ENCODE results near the gene IFT81.

The IFT81 gene

DNA sequence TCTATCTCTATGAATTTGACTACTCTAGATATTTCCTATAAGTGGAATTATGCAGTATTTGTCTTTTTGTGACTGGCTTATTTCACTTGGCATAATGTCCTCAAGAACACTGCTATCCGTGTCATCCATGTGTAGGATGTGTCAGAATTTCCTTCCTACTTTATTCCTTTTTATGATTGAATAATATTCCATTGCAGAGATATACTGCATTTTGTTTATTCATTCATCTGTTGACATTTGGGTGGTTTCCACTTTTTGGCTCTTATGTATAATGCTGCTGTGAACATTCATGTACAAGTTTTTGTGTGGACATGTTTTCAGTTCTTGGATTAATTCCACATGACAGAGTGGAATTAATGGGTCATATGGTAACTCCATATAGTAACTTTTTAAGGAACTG is 111.2 kb downstream of the IFT81 start:
- H3K27ac ChIP-seq (ENCODE audit: low read length) = no peak overlapping the region
- H3K9me3 ChIP-seq (ENCODE audit: insufficient read depth, low read depth, low read length) = no peaks in the 10 kb centered on the region
- no peaks in the 10 kb centered on the region for H3K27me3 ChIP-seq (ENCODE audit: insufficient read depth, low read length)
- no peak overlapping the region for H3K9ac ChIP-seq (ENCODE audit: low read depth, low read length)
- no peaks in the 10 kb centered on the region for H3K4me1 ChIP-seq (ENCODE audit: insufficient read depth, low read length)
- no peak overlapping the region for H3K4me3 ChIP-seq (ENCODE audit: low read length)
- H3K36me3 ChIP-seq (ENCODE audit: insufficient read depth, low read depth, low read length) = no peaks in the 10 kb centered on the region

DNA sequence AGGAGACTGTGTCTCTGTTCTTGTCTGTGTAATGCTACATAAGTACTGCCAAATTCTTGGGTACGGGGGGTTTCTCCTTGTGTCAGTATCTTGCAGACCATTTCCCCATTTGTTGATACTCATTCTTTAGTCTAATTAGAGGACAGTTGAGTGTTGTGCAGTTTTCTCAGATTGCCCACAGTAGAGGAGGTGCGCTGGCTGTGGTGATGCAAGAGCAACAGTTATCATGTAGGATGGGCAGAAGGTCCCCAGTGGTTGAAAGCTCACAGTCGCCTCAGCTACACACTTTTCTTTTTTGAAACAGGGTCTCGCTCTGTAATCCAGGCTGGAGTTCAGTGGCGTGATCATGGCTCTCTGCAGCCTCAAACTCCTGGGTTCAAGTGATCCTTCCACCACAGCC is 119.1 kb downstream of the IFT81 start:
- no peak overlapping the region for H3K27ac ChIP-seq (ENCODE audit: low read length)
- no peaks in the 10 kb centered on the region for H3K27me3 ChIP-seq (ENCODE audit: insufficient read depth, low read length)
- no peaks in the 10 kb centered on the region for H3K36me3 ChIP-seq (ENCODE audit: insufficient read depth, low read depth, low read length)
- H3K4me3 ChIP-seq (ENCODE audit: low read length) = no peak overlapping the region
- peaks cover 11% of the 10 kb centered on the region; the same call in 1 of the 2 replicates for H3K4me1 ChIP-seq (ENCODE audit: insufficient read depth, low read length)
- H3K9ac ChIP-seq (ENCODE audit: low read depth, low read length) = no peak overlapping the region
- no peaks in the 10 kb centered on the region for H3K9me3 ChIP-seq (ENCODE audit: insufficient read depth, low read depth, low read length)

DNA sequence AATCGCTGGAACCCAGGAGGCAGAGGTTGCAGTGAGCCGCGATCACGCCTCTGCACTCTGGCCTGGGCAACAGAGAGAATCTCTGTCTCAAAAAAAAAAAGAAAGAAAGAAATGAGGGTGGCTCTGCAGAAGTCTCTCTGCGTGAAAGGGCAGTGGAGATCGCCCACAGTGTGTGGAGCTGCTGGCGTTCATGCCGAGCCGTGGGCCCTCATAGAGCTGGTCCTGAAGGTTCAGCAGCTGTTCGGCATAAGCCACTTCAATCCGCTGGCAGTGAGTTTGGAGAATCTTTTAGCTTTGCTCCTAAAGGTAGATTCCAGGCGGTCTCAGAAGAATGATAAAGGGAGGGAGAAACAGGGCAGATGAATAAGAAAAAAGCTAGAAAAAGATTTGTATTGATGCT is 120.2 kb downstream of the IFT81 start:
- Histone ChIP-seq H3K9ac (ENCODE audit: low read depth, low read length) (no peak overlapping the region), H3K36me3 (ENCODE audit: insufficient read depth, low read depth, low read length) (no peaks in the 10 kb centered on the region), H3K27ac (ENCODE audit: low read length) (no peak overlapping the region), H3K4me3 (ENCODE audit: low read length) (peak overlapping the region; percentile 28; the same call in 1 of the 2 replicates), H3K9me3 (ENCODE audit: insufficient read depth, low read depth, low read length) (no peaks in the 10 kb centered on the region), H3K27me3 (ENCODE audit: insufficient read depth, low read length) (no peaks in the 10 kb centered on the region), H3K4me1 (ENCODE audit: insufficient read depth, low read length) (peaks cover 11% of the 10 kb centered on the region; the same call in 1 of the 2 replicates)

DNA sequence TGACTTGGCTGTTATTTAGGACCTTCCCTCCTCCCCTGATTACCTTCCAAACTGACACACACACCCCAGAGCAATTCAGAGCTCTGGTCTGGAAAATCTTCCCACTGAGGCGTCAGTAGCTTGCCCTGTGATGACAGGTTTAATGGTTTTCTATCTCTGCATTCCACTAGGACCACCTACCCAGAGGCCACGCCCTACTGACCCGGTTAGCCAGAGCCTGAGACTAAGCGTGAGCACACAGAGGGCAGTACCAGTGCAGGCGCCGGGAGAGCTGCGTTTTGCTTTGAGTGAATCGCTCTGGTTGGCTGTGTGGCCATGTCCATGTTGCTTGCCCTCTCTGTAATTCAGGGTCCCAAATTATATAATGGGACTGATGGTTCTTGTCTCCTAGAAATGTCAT is 120.7 kb downstream of the IFT81 start:
- no peak overlapping the region for H3K9ac ChIP-seq (ENCODE audit: low read depth, low read length)
- H3K27ac ChIP-seq (ENCODE audit: low read length) = no peak overlapping the region
- peak overlapping the region; percentile 28; the same call in 1 of the 2 replicates for H3K4me3 ChIP-seq (ENCODE audit: low read length)
- H3K4me1 ChIP-seq (ENCODE audit: insufficient read depth, low read length) = peaks cover 11% of the 10 kb centered on the region; the same call in 1 of the 2 replicates
- no peaks in the 10 kb centered on the region for H3K36me3 ChIP-seq (ENCODE audit: insufficient read depth, low read depth, low read length)
- H3K9me3 ChIP-seq (ENCODE audit: insufficient read depth, low read depth, low read length) = no peaks in the 10 kb centered on the region
- H3K27me3 ChIP-seq (ENCODE audit: insufficient read depth, low read length) = no peaks in the 10 kb centered on the region

DNA sequence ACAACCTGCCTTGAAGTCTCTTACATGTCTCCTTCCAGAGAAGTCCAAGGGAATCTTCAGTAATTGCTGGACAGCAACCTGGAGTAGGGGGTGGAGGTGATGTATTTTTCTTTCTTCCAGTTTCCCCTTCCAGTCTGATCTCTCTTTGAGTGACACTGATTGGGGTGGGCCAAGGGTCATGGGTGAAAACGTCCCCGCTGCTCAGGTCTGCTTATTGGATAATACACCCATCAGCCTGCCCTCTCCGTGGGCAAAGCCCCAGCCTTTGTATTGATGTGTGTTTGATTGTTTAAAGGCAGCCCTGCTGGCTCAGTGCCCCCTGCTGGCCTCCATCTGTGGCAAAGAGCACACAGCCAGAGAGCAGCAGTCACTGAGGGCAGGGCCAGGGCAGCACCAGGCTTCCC is 121.2 kb downstream of the IFT81 start:
- Histone ChIP-seq H3K36me3 (ENCODE audit: insufficient read depth, low read depth, low read length) (no peaks in the 10 kb centered on the region), H3K9me3 (ENCODE audit: insufficient read depth, low read depth, low read length) (no peaks in the 10 kb centered on the region), H3K9ac (ENCODE audit: low read depth, low read length) (no peak overlapping the region), H3K27me3 (ENCODE audit: insufficient read depth, low read length) (no peaks in the 10 kb centered on the region), H3K4me3 (ENCODE audit: low read length) (peak overlapping the region; percentile 28; the same call in 1 of the 2 replicates), H3K4me1 (ENCODE audit: insufficient read depth, low read length) (peaks cover 11% of the 10 kb centered on the region; the same call in 1 of the 2 replicates), H3K27ac (ENCODE audit: low read length) (no peak overlapping the region)

DNA sequence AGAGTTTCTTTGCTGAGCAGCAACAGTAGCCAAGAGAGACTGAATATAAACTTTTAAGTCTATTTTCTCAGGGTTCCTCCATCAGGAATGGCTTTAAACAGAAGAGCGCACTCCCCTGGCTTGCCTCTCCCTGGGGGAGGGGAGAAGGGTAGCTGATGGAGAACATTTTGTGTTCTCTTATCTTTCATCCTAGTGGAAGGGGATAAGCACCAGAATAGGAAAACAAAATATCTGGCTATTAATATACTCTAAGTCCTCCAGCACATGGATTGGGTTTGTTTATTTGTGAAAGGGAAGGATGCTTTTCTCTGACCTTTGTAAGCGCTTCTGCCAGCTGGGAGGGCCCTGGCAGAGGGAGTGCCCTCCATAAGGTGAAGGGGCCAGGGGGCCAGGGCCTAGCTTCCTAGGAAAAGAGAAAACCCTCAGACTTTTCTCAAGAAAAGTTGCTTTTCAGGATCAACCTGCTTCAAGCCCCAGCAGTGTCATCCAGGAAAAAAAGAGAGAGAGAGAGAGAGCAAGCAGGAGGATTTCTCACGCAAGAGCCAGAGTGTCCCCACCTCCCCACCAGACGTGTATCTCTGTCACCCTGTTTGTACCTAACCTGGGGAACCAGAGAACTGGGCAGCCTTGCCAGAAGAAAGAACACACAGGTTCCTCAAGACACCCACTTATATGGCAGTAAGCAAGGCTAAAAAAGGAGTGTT is 122.6 kb downstream of the IFT81 start:
- Histone ChIP-seq H3K4me1 (ENCODE audit: insufficient read depth, low read length) (peaks cover 11% of the 10 kb centered on the region; the same call in 1 of the 2 replicates), H3K27ac (ENCODE audit: low read length) (no peak overlapping the region), H3K27me3 (ENCODE audit: insufficient read depth, low read length) (no peaks in the 10 kb centered on the region), H3K9me3 (ENCODE audit: insufficient read depth, low read depth, low read length) (no peaks in the 10 kb centered on the region), H3K36me3 (ENCODE audit: insufficient read depth, low read depth, low read length) (no peaks in the 10 kb centered on the region), H3K9ac (ENCODE audit: low read depth, low read length) (no peak overlapping the region), H3K4me3 (ENCODE audit: low read length) (no peak overlapping the region)

DNA sequence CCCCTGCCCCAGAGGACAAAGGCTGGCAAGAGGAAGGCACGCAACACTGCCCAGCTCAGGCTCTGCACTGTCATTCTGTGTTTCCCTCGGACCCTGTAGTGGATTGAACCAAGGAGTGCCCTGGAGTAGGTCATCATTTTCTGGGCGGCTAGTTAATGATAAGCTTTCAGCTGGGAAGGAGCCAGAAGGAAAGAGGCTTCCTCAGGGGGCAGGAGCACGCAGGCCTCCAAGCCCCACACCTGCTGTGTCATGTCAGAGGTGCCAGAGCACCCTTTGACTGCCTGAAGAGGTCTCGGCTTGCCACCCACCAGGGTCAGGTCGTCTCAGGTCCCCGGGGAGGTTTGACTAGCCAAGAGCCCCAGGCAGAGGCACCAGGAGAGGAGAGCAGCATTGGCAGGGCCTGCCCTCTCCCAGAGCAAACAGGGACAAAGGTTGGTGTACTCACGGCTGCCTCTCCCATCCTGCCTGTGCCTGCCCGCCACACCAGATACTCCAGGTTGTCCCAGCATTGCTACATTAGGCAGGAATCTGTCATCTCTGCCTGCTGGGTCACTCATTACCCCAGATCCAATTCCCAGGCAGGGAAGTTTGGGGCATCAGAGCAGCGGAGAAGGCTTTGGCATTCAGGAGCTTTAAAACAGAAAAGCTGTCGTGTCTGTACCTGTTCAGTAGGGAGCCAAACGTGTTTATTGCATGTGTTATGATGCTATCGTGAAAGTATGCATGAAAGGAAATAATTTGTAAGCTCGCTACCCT is 123.4 kb downstream of the IFT81 start:
- H3K27me3 ChIP-seq (ENCODE audit: insufficient read depth, low read length) = no peaks in the 10 kb centered on the region
- H3K4me3 ChIP-seq (ENCODE audit: low read length) = no peak overlapping the region
- no peaks in the 10 kb centered on the region for H3K36me3 ChIP-seq (ENCODE audit: insufficient read depth, low read depth, low read length)
- H3K4me1 ChIP-seq (ENCODE audit: insufficient read depth, low read length) = peaks cover 11% of the 10 kb centered on the region; the same call in 1 of the 2 replicates
- H3K9ac ChIP-seq (ENCODE audit: low read depth, low read length) = no peak overlapping the region
- no peaks in the 10 kb centered on the region for H3K9me3 ChIP-seq (ENCODE audit: insufficient read depth, low read depth, low read length)
- H3K27ac ChIP-seq (ENCODE audit: low read length) = no peak overlapping the region

DNA sequence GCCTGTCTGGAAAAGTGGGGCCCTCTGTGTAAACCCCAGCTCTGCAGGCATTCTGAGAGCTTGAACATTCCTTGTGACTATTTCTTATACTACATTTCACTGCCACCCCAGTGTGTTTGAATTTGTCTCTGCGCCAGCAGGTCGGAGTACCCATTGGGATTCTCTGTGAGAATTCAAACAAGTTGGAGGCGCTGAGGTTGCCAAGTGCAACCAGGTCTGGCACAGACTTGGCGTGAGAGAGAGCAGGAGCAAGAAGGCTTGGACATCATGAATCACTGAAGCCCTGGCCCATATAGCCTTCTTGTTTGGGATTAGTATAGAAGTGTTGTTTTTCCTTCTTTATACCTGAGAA is 123.9 kb downstream of the IFT81 start:
- Histone ChIP-seq H3K27ac (ENCODE audit: low read length) (no peak overlapping the region), H3K9me3 (ENCODE audit: insufficient read depth, low read depth, low read length) (no peaks in the 10 kb centered on the region), H3K36me3 (ENCODE audit: insufficient read depth, low read depth, low read length) (no peaks in the 10 kb centered on the region), H3K4me1 (ENCODE audit: insufficient read depth, low read length) (peaks cover 11% of the 10 kb centered on the region; the same call in 1 of the 2 replicates), H3K27me3 (ENCODE audit: insufficient read depth, low read length) (no peaks in the 10 kb centered on the region), H3K9ac (ENCODE audit: low read depth, low read length) (no peak overlapping the region; the same call in 1 of the 2 replicates), H3K4me3 (ENCODE audit: low read length) (no peak overlapping the region)

DNA sequence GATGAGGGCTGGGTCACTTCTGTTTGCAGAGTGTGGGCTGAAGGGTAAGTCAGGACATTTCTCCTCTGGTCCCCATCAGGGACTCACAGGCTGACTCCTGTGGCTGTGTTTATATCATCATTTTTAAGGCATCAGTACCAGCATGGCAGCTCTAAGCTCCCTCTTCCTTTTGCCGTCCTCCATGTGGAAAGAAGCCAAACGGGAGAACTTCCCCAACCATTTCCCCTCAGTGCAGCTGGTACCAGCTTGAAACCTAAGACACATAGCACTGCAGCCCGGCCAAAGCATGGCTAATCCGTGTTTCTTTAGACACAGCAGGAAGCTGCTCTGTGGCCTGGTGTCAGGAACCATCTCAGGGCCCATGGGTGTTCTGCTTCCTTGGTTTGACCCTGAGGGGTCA is 124.9 kb downstream of the IFT81 start:
- no peaks in the 10 kb centered on the region for H3K36me3 ChIP-seq (ENCODE audit: insufficient read depth, low read depth, low read length)
- no peaks in the 10 kb centered on the region for H3K27me3 ChIP-seq (ENCODE audit: insufficient read depth, low read length)
- no peaks in the 10 kb centered on the region for H3K9me3 ChIP-seq (ENCODE audit: insufficient read depth, low read depth, low read length)
- peaks cover 11% of the 10 kb centered on the region; the same call in 1 of the 2 replicates for H3K4me1 ChIP-seq (ENCODE audit: insufficient read depth, low read length)
- H3K27ac ChIP-seq (ENCODE audit: low read length) = no peak overlapping the region
- H3K9ac ChIP-seq (ENCODE audit: low read depth, low read length) = no peak overlapping the region
- no peak overlapping the region for H3K4me3 ChIP-seq (ENCODE audit: low read length)

DNA sequence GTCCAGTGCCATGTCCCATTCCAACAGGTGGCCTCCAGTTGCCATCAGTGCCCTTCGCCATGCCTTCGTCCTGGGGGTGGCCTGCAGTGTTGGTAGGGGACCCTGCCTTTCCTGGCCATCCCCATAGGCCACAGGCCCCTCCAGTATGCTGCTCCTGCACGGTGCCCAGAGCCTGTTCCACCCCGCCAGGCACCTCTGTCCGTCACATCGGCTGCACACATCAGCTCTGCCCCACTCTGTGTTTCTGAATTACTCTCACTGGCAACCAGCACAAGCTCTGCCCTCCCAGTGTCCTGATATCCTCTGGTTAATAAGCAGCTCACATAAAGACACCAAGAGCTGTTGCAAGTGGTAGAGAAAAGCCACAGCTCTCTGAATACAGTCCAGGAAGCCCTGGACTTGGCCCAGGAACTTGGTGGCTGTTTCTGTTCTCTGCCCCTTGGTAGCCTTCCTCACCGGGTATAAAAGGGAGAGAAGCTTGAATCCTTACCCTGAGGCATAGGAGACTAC is 125.6 kb downstream of the IFT81 start:
- Histone ChIP-seq H3K4me3 (ENCODE audit: low read length) (no peak overlapping the region), H3K27me3 (ENCODE audit: insufficient read depth, low read length) (no peaks in the 10 kb centered on the region), H3K27ac (ENCODE audit: low read length) (no peak overlapping the region), H3K9me3 (ENCODE audit: insufficient read depth, low read depth, low read length) (no peaks in the 10 kb centered on the region), H3K9ac (ENCODE audit: low read depth, low read length) (no peak overlapping the region), H3K36me3 (ENCODE audit: insufficient read depth, low read depth, low read length) (no peaks in the 10 kb centered on the region), H3K4me1 (ENCODE audit: insufficient read depth, low read length) (peaks cover 7% of the 10 kb centered on the region; the same call in 1 of the 2 replicates)

DNA sequence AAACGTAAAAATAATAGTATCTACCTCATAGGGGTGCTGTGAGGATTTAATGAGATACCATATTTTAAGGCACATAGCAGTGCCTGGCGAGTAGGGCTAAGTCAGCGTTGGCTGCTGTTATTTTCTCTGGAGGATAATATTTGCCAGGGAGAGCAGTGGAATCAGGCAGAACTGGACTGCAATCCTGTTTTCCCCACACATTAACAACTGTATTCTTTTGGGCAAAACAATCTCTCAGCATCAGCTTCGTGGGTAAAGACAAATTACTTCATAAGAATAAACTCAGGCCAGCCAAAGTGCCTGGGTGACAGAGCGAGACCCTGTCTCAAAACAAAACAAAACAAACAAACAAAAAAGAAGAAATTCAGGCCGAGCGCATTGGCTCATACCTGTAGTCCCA is 127.2 kb downstream of the IFT81 start:
- Histone ChIP-seq H3K36me3 (ENCODE audit: insufficient read depth, low read depth, low read length) (no peaks in the 10 kb centered on the region), H3K9ac (ENCODE audit: low read depth, low read length) (no peak overlapping the region), H3K27ac (ENCODE audit: low read length) (no peak overlapping the region)

DNA sequence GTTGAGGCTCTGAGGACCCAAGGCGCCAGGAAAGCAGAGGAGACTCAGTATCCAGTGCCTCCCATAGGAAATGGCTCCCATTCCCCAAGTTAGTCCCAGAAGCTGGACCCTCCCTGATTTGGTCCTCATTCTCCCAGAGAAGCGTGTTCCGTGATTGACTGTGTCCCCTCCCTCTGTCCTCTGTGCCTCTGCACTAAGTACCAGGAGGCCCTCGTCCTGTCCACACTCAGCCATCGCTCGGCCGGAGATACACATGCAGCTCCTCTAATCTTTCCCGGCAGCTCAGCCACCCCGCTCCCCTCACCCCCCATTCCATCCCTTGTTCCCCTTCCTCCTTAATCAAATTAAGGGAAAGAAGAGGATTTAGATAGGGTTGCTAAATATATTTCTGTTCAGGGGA is 128.6 kb downstream of the IFT81 start:
- Histone ChIP-seq H3K27ac (ENCODE audit: low read length) (no peak overlapping the region), H3K9ac (ENCODE audit: low read depth, low read length) (no peak overlapping the region), H3K9me3 (ENCODE audit: insufficient read depth, low read depth, low read length) (no peaks in the 10 kb centered on the region), H3K4me3 (ENCODE audit: low read length) (no peak overlapping the region), H3K36me3 (ENCODE audit: insufficient read depth, low read depth, low read length) (no peaks in the 10 kb centered on the region), H3K4me1 (ENCODE audit: insufficient read depth, low read length) (no peaks in the 10 kb centered on the region), H3K27me3 (ENCODE audit: insufficient read depth, low read length) (no peaks in the 10 kb centered on the region)

More for the DNA sequence above, 127.2 kb downstream of the IFT81 start:
- H3K4me1 ChIP-seq (ENCODE audit: insufficient read depth, low read length) = no peaks in the 10 kb centered on the region
- no peaks in the 10 kb centered on the region for H3K9me3 ChIP-seq (ENCODE audit: insufficient read depth, low read depth, low read length)
- H3K27me3 ChIP-seq (ENCODE audit: insufficient read depth, low read length) = no peaks in the 10 kb centered on the region
- H3K4me3 ChIP-seq (ENCODE audit: low read length) = no peak overlapping the region

All from iPS-20b (cell line).